Right renal cortex interstitium (tissue), 3 donors: ENCODE results near the gene PDLIM1. TPM values are rescaled to one million over a fixed set of nuclear protein-coding genes. Genes with fewer than 3 reads are reported as not detected.

Source experiments
- DNase-seq, 3 donors: peaks; one replicate each; pipeline ENCODE4 v3.0.0-alpha.2; 2013; ENCODE audit warnings: low read depth in 3 of 3, low spot score in 2 of 3
- polyA plus RNA-seq, 3 donors: library from polyadenylated mRNA; unstranded; fragments of 120-200 nt; gene quantifications; one replicate each; pipeline ENCODE4 v1.2.1, GENCODE V29; 2013; ENCODE audit not compliant: insufficient read length in 3 of 3

The PDLIM1 gene
- polyA plus RNA-seq, 3 donors = 70.0 to 89.0 (median 76.2) TPM

- no peak for DNase-seq
These were observed 832 bp downstream of the PDLIM1 start for GRCh38 chr10:95289921-95290421.

DNA sequence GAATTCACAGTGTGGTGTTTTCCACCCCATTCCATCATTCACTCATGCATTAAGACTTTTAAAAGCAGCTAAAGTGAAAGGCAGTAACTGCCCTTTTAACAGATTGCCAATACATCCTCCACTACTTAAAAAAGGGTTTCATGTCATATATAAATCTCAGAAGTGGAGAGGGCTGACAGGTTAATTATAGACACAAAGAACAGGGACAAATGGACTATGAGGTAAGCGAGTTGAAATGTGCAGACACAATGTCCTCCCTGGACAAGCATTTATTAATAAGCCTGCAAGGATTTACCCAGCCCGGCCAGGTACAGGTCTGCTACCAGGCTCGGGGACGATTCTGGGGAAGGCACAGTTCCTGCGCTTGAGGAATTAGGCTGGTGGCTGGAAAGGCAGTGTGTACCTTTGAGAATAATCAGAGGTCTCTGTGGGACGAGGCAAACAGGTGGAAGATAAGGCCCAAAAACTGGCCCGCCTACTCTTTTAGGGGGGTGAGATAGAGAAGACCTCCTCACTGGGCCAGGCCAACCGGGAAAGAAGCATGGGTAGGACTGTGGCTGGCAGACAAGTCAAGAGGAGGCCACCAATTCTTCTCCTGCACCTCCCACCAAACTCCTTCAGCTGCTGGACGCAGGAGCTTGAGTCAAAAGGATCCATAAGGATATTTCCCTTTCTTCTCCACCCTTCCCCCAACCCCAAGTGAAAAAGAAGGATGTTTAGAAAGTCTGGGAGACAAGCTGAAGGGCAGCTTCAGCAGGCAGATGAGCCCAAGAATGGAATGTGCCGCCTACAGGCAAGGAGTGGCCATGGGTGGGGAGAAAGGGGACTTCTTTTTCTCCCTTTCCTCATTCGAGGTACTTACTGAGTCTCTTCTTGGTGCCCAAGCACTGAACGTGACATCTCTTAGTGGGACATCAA, 1.5 kb downstream of the PDLIM1 start:
- DNase-seq = no peak

DNA sequence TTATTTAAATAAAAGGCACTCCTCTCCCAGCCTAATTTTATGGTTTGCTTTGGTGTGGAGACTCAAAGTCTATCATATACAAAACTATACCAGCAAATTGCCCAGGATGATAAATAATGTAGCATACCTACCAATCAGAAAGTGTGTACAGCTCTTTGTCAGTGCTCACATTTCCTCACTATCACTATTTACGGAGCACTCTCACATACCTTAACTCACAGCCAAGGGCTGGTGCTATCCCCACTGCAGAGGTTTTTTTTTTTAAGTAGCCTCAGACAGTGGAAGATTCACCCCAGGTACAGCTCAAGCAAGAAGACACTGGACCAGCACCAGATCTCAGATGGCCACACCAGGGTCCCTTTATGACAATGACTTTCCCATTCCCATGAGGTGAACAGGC, 2.5 kb downstream of the PDLIM1 start:
- DNase-seq = no peak

- no peak for DNase-seq
These were observed 3.5 kb downstream of the PDLIM1 start for GRCh38 chr10:95287281-95287680.

- no peak for DNase-seq
These were observed 4.1 kb downstream of the PDLIM1 start for GRCh38 chr10:95286707-95287106.

DNA sequence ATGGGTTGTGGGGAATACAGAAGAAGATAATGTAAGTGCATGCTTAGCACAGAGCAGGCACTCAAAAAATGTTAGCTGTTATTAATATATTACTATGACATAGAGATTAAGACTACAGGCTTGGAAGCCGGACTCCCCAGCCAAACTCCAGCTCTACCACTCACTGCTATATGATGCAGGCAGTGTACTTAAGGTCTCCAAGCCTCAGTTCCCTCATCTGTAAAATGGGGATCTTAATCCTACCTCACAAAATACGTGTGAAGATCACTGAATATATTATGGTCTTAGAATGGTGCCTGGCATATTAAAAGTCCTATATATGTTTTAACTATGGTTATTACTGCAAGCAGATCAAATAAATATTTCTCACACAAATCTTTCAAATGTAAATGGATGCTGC, 5.2 kb downstream of the PDLIM1 start:
- no peak for DNase-seq

GRCh38 chr10:95284807-95285206, 6.0 kb downstream of the PDLIM1 start:
- DNase-seq = no peak

- DNase-seq = no peak
These were observed 8.7 kb downstream of the PDLIM1 start for GRCh38 chr10:95282107-95282506.

GRCh38 chr10:95281206-95281605, 9.6 kb downstream of the PDLIM1 start:
- no peak for DNase-seq

- DNase-seq = no peak
These were observed 10.2 kb downstream of the PDLIM1 start for GRCh38 chr10:95280637-95281036.

- no peak for DNase-seq
These were observed 11.6 kb downstream of the PDLIM1 start for GRCh38 chr10:95279042-95279820.

DNA sequence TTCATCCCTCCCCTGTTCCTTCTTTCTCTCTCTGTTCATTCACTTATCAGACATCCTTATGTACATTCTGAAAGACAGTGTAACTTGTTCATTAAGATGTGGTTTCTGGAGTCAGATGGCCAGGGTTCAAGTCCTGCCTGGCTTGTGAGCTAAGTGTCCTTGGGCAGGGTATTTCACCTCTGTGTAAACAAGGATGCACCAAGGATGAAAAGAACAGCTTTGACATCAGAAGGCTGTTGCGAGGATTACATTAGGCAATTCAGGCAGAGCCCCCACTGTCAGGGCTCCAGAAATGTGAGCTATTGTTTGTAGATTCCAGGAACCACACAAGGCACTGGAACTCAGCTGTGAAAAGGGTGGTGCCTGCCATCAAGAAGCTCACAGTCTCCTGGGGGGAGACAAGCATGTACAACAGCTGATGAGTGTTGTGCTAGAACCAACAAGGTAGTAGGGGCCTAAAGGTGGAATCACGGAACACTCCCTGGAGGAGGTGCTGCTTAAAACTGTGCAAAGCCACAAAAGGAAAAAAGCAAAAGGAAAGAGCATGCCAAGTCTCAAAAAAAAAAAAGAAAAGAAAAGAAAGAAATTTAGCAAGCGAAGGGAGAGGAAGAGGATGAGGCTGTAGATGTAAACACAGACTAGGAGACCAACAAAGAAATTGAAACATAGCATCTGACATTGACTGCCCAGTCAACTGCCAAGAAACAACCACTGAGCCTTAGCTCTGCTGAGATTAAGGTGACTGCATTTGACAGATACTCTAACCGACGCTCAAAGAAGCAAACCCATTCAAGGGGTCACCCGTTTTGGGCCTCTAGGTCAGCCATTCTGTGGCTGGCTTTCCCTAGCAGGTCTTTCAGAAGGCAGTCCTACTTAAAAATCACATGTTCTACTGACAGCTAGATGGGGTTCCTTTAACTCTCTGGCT, 12.5 kb downstream of the PDLIM1 start:
- DNase-seq = no peak

GRCh38 chr10:95277614-95278013, 13.2 kb downstream of the PDLIM1 start:
- DNase-seq = no peak

GRCh38 chr10:95277201-95277570, 13.6 kb downstream of the PDLIM1 start:
- no peak for DNase-seq

- no peak for DNase-seq
These were observed 14.2 kb downstream of the PDLIM1 start for GRCh38 chr10:95276367-95277200.

DNA sequence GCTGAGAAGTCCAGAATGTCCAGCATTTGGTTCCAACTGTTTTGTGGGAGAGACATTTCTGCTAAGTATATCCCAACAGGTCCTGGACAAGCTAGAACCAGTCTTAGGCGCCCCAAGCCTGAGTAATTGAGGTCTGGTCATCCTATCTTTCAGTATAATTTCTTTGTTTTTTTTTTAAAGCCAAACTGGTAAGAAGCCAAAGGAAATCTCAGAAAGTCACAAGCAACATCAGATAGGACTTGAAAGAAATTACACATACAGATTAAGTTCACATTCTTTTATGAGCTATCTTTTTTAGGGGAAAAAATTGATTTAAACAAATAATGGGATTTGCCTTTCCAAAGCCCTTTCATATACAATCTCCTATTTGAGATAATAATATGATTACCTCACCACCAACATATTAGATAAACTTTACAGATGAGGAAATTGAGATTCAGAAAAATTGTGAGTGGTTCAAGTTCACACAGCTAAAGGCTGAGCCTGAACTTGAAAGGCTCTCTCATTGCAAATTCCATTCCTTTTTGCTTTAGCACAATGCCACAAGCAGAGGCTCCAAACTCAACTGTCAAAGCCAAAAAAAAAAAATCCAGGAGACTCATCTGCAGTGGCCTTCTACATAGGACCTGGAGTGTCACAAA, 15.0 kb downstream of the PDLIM1 start:
- DNase-seq = no peak

DNA sequence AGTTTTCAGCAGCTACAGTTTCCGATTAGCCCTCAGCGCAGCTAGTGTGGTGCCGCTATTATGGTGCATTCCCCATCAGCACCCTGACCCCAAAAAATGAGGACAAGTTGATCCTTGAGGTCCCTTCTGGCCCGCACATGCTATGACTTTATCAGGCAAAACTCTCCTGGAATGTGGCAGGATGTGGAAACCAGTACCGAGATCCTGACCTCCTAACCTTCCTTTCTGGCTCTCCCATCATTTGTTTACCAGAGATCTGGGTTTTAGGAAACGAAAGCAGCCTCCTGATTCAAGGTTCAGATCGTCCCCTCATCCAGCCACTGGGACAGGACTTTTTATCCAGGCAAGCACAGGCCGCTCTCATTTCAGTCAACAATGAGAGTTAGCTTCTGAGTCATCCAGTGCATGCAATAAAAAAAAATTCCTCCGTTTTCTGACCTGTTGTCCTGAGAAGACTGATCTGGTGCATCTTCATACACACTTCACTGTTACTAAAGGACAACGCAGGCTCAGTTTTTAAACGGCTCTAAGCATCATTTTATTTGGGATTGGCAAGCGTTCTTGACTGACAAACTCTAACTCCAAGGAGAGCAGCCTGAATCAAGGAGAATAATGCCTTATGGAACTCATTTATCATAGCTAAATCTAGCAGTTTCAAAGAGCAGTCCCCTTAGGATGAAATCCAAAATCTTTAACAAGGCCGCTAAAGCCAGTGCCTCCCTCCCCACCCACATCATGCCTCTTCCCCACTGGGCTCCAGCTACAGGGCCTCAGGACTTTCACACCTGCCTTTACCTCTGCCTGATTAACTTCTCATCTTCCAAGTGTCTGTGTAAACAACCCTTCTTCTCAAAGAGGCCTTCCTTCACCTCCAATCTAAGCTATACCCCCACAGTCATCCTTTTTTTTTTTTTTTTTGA, 17.1 kb downstream of the PDLIM1 start:
- no peak for DNase-seq

DNA sequence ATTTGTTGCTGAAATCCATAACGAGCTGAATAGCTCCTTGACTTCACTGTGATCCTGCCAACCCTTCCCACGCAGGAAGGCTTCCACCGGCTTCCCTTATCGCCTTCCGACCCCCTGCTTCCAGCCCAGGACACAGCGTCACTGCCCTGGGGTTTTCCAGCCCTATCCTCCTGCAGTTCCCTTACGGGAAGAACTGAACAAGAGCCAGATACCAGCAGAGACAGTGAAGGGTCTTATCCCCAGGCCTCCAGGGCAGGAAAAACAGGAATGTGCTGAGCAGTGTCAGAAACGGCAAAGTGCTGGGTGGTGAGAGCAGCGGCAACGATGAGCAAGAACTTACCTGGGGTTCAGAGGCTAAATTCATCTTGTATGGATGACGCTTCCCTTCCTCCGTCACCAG, 22.4 kb downstream of the PDLIM1 start:
- DNase-seq = no peak
